ENCODE results near the gene TAS1R3. TPM values are rescaled to one million over a fixed set of nuclear protein-coding genes. Genes with fewer than 3 reads are reported as not detected.
"Not testable (repeated sequence)": the region's sequence is repeated elsewhere in the genome, so short reads cannot be mapped to it uniquely, and the experiment has no call there.

The TAS1R3 gene
- total RNA-seq, 1 experiment from 2014 or later = 0.31 TPM

DNA sequence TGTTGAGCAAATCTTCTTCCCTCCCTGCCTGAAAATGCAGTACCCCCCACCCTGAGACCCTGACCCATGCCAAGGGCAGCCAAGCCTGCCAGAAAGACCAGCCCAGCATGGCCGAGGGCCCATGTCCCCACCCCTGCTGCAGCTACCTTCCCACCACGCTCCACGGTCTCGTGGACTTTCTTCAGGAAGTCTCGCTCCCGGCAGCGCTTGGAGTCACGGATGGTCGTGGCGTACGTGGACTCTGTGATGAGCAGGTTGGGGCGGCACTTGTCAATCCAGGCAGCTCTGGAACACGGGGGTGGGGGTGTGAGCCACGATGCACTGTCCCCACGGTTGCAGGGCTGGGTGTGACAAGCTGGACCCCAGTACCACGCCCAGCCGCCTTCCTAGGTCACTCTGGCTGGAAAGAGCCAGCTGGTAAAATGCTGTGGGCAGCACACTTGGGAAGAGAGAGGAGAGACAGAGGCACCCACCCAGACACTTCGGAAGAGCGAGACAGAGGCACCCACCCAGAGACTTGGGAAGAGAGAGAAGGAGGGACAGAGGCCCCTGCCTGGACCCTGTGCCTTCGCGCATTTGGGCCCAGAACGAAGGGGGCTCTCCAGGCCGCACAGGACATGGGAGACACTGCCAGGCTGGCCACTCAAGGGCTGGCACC lies 16.3 kb upstream of the TAS1R3 start:
- BruUV-seq (replicated peaks) = no TSS peak
- POLR2A ChIA-PET = no interaction called here

DNA sequence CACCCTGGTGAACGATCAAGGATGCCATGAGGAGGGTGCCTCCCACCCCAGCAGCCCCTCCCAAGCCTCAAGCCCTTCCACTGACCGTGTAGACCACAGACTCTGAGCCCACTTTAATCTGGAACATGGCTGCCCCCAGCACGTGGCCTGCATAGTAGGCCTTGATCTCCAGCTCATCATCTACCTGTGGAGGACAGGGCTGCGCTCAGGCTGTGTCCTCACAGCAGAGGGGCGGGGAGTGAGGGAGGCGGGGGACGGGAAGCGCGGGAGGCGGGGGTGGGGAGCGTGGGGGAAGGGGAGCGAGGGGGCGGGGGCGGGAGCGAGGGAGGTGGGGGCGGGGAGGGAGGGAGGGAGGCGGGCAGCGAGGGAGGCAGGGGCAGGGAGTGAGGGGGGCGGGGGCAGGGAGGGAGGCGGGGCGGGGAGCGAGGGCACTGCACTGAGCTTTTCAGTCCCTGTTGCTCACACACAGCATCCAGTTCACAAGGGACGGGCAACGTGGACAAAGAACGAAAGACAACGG lies 15.6 kb upstream of the TAS1R3 start:
- ChIA-PET POLR2A (no interaction called here), CTCF (no interaction called here)
- Histone ChIP-seq H3K27ac (ENCODE audit: low read length) (no peak overlapping the region), H3K9me3 (ENCODE audit: control insufficient read depth, insufficient read depth, low read depth, low read length) (no peaks in the 10 kb centered on the region), H3K4me3 (ENCODE audit: low read depth in 2 of 2, low read length in 2 of 2) (no peak overlapping the region), H3K27me3 (ENCODE audit: control insufficient read depth, insufficient read depth, low read length) (no peaks in the 10 kb centered on the region), H3K4me1 (ENCODE audit: control insufficient read depth, insufficient read depth, low read length) (peaks cover 21% of the 10 kb centered on the region), H3K36me3 (ENCODE audit: control insufficient read depth, insufficient read depth, low read length) (no peaks in the 10 kb centered on the region; the same call in none of the 2 replicates)
- intact Hi-C loops (cut with micrococcal nuclease; ENCODE audit: unreplicated experiment) (no loop called here), in situ Hi-C loops (cut with HindIII; ENCODE audit: low pct_unique_long_range_greater_than_20kb, low sequenced_read_pairs) (no loop called here)
- ATAC-seq = no peak
- DNase-seq (ENCODE audit: low read depth, low spot score) = no peak
- BruUV-seq (replicated peaks) = no TSS peak
- TF ChIP-seq POLR2AphosphoS5 (IDR thresholded peaks at IDR 0.05; ENCODE audit: low read depth, low read length) (0 out of 2 replicates have a peak, but pooled peaks have one; percentile 30), TCF7L2 (IDR thresholded peaks at IDR 0.05; ENCODE audit: low read depth, low read length) (no peak)

More for the DNA sequence above, 16.3 kb upstream of the TAS1R3 start:
- CTCF ChIA-PET = no interaction called here
- intact Hi-C loops (cut with micrococcal nuclease; ENCODE audit: unreplicated experiment) (no loop called here), in situ Hi-C loops (cut with HindIII; ENCODE audit: low pct_unique_long_range_greater_than_20kb, low sequenced_read_pairs) (no loop called here)
- Histone ChIP-seq H3K4me3 (ENCODE audit: low read depth in 2 of 2, low read length in 2 of 2) (no peak overlapping the region), H3K36me3 (ENCODE audit: control insufficient read depth, insufficient read depth, low read length) (no peaks in the 10 kb centered on the region; the same call in none of the 2 replicates), H3K4me1 (ENCODE audit: control insufficient read depth, insufficient read depth, low read length) (peaks cover 25% of the 10 kb centered on the region), H3K27me3 (ENCODE audit: control insufficient read depth, insufficient read depth, low read length) (no peaks in the 10 kb centered on the region), H3K27ac (ENCODE audit: low read length) (no peak overlapping the region), H3K9me3 (ENCODE audit: control insufficient read depth, insufficient read depth, low read depth, low read length) (no peaks in the 10 kb centered on the region)
- no peak for DNase-seq (ENCODE audit: low read depth, low spot score)
- no peak for ATAC-seq
- TF ChIP-seq POLR2AphosphoS5 (IDR thresholded peaks at IDR 0.05; ENCODE audit: low read depth, low read length) = no peak
- TF ChIP-seq SIN3A (IDR thresholded peaks at IDR 0.05; ENCODE audit: borderline replicate concordance, insufficient read depth, low read depth, low read length) = no peak
- TF ChIP-seq, protein P1, sequence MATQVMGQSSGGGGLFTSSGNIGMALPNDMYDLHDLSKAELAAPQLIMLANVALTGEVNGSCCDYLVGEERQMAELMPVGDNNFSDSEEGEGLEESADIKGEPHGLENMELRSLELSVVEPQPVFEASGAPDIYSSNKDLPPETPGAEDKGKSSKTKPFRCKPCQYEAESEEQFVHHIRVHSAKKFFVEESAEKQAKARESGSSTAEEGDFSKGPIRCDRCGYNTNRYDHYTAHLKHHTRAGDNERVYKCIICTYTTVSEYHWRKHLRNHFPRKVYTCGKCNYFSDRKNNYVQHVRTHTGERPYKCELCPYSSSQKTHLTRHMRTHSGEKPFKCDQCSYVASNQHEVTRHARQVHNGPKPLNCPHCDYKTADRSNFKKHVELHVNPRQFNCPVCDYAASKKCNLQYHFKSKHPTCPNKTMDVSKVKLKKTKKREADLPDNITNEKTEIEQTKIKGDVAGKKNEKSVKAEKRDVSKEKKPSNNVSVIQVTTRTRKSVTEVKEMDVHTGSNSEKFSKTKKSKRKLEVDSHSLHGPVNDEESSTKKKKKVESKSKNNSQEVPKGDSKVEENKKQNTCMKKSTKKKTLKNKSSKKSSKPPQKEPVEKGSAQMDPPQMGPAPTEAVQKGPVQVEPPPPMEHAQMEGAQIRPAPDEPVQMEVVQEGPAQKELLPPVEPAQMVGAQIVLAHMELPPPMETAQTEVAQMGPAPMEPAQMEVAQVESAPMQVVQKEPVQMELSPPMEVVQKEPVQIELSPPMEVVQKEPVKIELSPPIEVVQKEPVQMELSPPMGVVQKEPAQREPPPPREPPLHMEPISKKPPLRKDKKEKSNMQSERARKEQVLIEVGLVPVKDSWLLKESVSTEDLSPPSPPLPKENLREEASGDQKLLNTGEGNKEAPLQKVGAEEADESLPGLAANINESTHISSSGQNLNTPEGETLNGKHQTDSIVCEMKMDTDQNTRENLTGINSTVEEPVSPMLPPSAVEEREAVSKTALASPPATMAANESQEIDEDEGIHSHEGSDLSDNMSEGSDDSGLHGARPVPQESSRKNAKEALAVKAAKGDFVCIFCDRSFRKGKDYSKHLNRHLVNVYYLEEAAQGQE (IDR thresholded peaks at IDR 0.05; ENCODE audit: insufficient read depth in 1 of 2, low read depth in 2 of 2, low read length in 1 of 2) = no peak
- no peak for TF ChIP-seq TCF7L2 (IDR thresholded peaks at IDR 0.05; ENCODE audit: low read depth, low read length)
- TF ChIP-seq, protein P2, sequence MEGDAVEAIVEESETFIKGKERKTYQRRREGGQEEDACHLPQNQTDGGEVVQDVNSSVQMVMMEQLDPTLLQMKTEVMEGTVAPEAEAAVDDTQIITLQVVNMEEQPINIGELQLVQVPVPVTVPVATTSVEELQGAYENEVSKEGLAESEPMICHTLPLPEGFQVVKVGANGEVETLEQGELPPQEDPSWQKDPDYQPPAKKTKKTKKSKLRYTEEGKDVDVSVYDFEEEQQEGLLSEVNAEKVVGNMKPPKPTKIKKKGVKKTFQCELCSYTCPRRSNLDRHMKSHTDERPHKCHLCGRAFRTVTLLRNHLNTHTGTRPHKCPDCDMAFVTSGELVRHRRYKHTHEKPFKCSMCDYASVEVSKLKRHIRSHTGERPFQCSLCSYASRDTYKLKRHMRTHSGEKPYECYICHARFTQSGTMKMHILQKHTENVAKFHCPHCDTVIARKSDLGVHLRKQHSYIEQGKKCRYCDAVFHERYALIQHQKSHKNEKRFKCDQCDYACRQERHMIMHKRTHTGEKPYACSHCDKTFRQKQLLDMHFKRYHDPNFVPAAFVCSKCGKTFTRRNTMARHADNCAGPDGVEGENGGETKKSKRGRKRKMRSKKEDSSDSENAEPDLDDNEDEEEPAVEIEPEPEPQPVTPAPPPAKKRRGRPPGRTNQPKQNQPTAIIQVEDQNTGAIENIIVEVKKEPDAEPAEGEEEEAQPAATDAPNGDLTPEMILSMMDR (IDR thresholded peaks at IDR 0.05) = no peak

DNA sequence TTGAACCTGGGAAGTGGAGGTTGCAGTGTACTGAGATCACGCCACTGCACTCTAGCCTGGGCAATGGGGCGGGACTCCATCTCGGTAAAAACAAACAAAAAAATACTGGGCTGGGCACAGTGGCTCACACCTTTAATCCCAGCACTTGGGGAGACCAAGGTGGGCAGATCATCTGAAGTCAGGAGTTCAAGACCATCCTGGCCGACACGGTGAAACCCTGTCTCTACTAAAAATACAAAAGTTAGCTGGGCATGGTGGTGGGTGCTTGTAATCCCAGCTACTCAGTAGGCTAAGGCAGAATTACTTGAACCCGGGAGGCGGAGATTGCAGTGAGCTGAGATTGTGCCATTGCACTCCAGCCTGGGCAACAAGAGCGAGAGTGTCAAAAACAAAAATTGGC lies 14.9 kb upstream of the TAS1R3 start:
- BruUV-seq (replicated peaks); in situ Hi-C loops (cut with HindIII; ENCODE audit: low pct_unique_long_range_greater_than_20kb, low sequenced_read_pairs); POLR2A ChIA-PET; CTCF ChIA-PET; H3K27me3 ChIP-seq (ENCODE audit: control insufficient read depth, insufficient read depth, low read length); H3K4me3 ChIP-seq (ENCODE audit: low read depth in 2 of 2, low read length in 2 of 2); intact Hi-C loops (cut with micrococcal nuclease; ENCODE audit: unreplicated experiment); DNase-seq (ENCODE audit: low read depth, low spot score); ATAC-seq; H3K9me3 ChIP-seq (ENCODE audit: control insufficient read depth, insufficient read depth, low read depth, low read length); H3K36me3 ChIP-seq (ENCODE audit: control insufficient read depth, insufficient read depth, low read length); H3K27ac ChIP-seq (ENCODE audit: low read length): not testable (repeated sequence)
- peaks cover 27% of the 10 kb centered on the region for H3K4me1 ChIP-seq (ENCODE audit: control insufficient read depth, insufficient read depth, low read length)
